K562 (cell line): Measurements from ENCODE around the gene HOXB3. TPM values are rescaled to one million over a fixed set of nuclear protein-coding genes. Genes with fewer than 3 reads are reported as not detected.

Experiments used
- ATAC-seq: fragments of 200-7000 bp; cut with Tn5 transposase; 3 replicates; pipeline ENCODE4 v1.9.1; 2020; ENCODE audit warnings: moderate library complexity
- BruUV-seq: library from RNA; stranded (reverse); fragments of 400-500 nt; replicated peaks from 2 replicates; lab custom pipeline; 2021; lab: Mats Ljungman, UMichigan
- CTCF ChIA-PET: fragments of 300-600 bp; formaldehyde crosslinking; extraction: SDS; loops from one replicate; lab custom pipeline; 2021; ENCODE audit warnings: low intra/inter-chr PET ratio; lab: Yijun Ruan, JAX
- POLR2A ChIA-PET: fragments of 300-600, 350-650 bp; sonication (Branson Sonifier 250); formaldehyde crosslinking; extraction: SDS; loops from one replicate; lab custom pipeline; 2021; ENCODE audit warnings: antibody characterized with exemption, inconsistent platforms; lab: Yijun Ruan, JAX
- DNase-seq, 4 experiments: peaks; one replicate each; pipeline versions ENCODE4 v3.0.0 to v3.0.0-alpha.2; 2011 to 2018; ENCODE audit warnings: low spot score in 3 of 4, mixed read lengths in 3 of 4; ENCODE audit errors: extremely low read depth in 1 of 4
- FAIRE-seq: peaks from 2 replicates; lab custom pipeline; 2011; peaks lifted over from hg19 to GRCh38; lab: Jason Lieb, UNC
- H2AFZ ChIP-seq: 2 replicates; pipeline ENCODE4 v1.6.0; 2011; ENCODE audit warnings: low read depth, low read length, control low read depth, inconsistent platforms
- H3K27ac ChIP-seq: fragments of 200-600 bp; 3 replicates; pipeline ENCODE4 v1.8.0; 2011; ENCODE audit warnings: low read depth, mild to moderate bottlenecking, control low read depth, inconsistent platforms, low read length, moderate library complexity, mixed read lengths; ENCODE audit errors: extremely low read depth
- H3K27me3 ChIP-seq, 2 experiments: fragments of 300-600 bp in 1 of 2; 2 replicates in 1 of 2; 3 replicates in 1 of 2; pipeline versions ENCODE4 v1.6.0 to v1.8.0; 2011; ENCODE audit warnings: inconsistent platforms in 2 of 2, low read length in 2 of 2, mild to moderate bottlenecking in 1 of 2, mixed read lengths in 1 of 2, moderate library complexity in 1 of 2; ENCODE audit not compliant: control insufficient read depth in 2 of 2, insufficient read depth in 2 of 2
- H3K36me3 ChIP-seq: fragments of 300-600 bp; 3 replicates; pipeline ENCODE4 v1.8.0; 2011; ENCODE audit warnings: mild to moderate bottlenecking, low read length, inconsistent platforms; ENCODE audit not compliant: control insufficient read depth, insufficient read depth
- H3K4me1 ChIP-seq, 2 experiments: fragments of 200-600 bp in 1 of 2; replicated peaks in 1 of 2; 2 replicates in 1 of 2; 3 replicates in 1 of 2; pipeline versions ENCODE4 v1.5.1 to v1.8.0; 2011; ENCODE audit warnings: inconsistent platforms in 2 of 2, low read length in 2 of 2, mild to moderate bottlenecking in 1 of 2, mixed read lengths in 1 of 2, moderate library complexity in 1 of 2; ENCODE audit not compliant: control insufficient read depth in 2 of 2, insufficient read depth in 2 of 2
- H3K4me2 ChIP-seq: 2 replicates; pipeline ENCODE4 v1.6.1; 2011; ENCODE audit warnings: low read length, control low read depth, inconsistent platforms, mixed read lengths; ENCODE audit not compliant: insufficient read depth
- H3K4me3 ChIP-seq: fragments of 200-600 bp; sonication (generic), shearing (Covaris generic); 2 replicates; pipeline ENCODE4 v1.5.1; 2016; ENCODE audit warnings: control low read depth, inconsistent platforms
- H3K79me2 ChIP-seq: fragments of 200-600 bp; 3 replicates; pipeline ENCODE4 v1.8.0; 2011; ENCODE audit warnings: low read length, inconsistent platforms; ENCODE audit not compliant: control insufficient read depth, insufficient read depth
- H3K9ac ChIP-seq, 2 experiments: 2 replicates each; pipeline versions ENCODE4 v1.6.0 to v1.6.1; 2011; ENCODE audit warnings: low read depth in 2 of 2, low read length in 2 of 2, control low read depth in 1 of 2, inconsistent platforms in 1 of 2, mild to moderate bottlenecking in 1 of 2, mixed read lengths in 1 of 2; ENCODE audit not compliant: insufficient read depth in 1 of 2
- H3K9me1 ChIP-seq: one replicate; pipeline ENCODE4 v1.6.0; 2011; ENCODE audit warnings: inconsistent platforms, mild to moderate bottlenecking, low read length, moderate library complexity; ENCODE audit not compliant: control insufficient read depth, insufficient read depth
- H3K9me3 ChIP-seq: replicated peaks from 2 replicates; pipeline ENCODE4 v1.5.1; 2011; ENCODE audit warnings: low read depth, low read length, inconsistent platforms; ENCODE audit not compliant: control insufficient read depth, insufficient read depth
- H4K20me1 ChIP-seq: replicated peaks from 2 replicates; pipeline ENCODE4 v1.6.1; 2011; ENCODE audit warnings: low read length, inconsistent platforms, mixed read lengths; ENCODE audit not compliant: control insufficient read depth, insufficient read depth
- FOS ChIP-seq: IDR thresholded peaks from 3 replicates; pipeline ENCODE4 v1.6.1; 2011; ENCODE audit not compliant: insufficient read length; ENCODE audit errors: extremely low read depth
- FOXA3 ChIP-seq, 2 experiments: fragments of 450-650 bp in 1 of 2; sonication (generic) in 1 of 2; formaldehyde crosslinking; IDR thresholded peaks in 1 of 2; conservative IDR thresholded peaks in 1 of 2; 2 replicates each; pipeline versions ENCODE4 v1.4.0 to v1.8.0; 2020 to 2022; ENCODE audit warnings: mild to moderate bottlenecking in 2 of 2, missing genetic modification reagents in 1 of 2
- HMGXB4 ChIP-seq: sonication (generic); formaldehyde crosslinking; IDR thresholded peaks from 2 replicates; pipeline ENCODE4 v1.8.1; 2023; ENCODE audit warnings: mild to moderate bottlenecking, missing genetic modification reagents
- KDM5B ChIP-seq: fragments of 200-600 bp; sonication (generic); IDR thresholded peaks from 2 replicates; pipeline ENCODE4 v1.6.1; 2012; ENCODE audit warnings: low read depth, mild to moderate bottlenecking, moderate library complexity, low read length, control low read depth, inconsistent platforms; ENCODE audit not compliant: insufficient replicate concordance
- MYC ChIP-seq, 2 experiments: fragments of 250-450 bp in 1 of 2; sonication (Bioruptor Pico) in 1 of 2; IDR thresholded peaks; 2 replicates each; pipeline versions ENCODE4 v1.5.1 to v1.6.1; 2012 to 2021; ENCODE audit warnings: low read depth in 2 of 2, borderline replicate concordance in 1 of 2, improper control_type of control experiment in 1 of 2, low read length in 1 of 2, mild to moderate bottlenecking in 1 of 2, moderate library complexity in 1 of 2
- TAL1 ChIP-seq: fragments of 450-650 bp; IDR thresholded peaks from 2 replicates; pipeline ENCODE4 v1.6.1; 2016; ENCODE audit warnings: mild to moderate bottlenecking
- U2AF1 ChIP-seq: fragments of 200-400 bp; formaldehyde crosslinking; optimal IDR thresholded peaks from 2 replicates; pipeline ENCODE3; 2017; ENCODE audit warnings: mild to moderate bottlenecking, low read depth, low read length, moderate library complexity
- USF2 ChIP-seq: sonication (generic); formaldehyde crosslinking; IDR thresholded peaks from 2 replicates; pipeline ENCODE4 v1.5.0; 2020; ENCODE audit warnings: missing genetic modification reagents
- WGBS: fragments of 100-300 bp; shearing (Covaris generic); methylation state at CpG from one replicate; pipeline ENCODE4 v1.1.6; 2016; ENCODE audit warnings: low coverage, mixed read lengths; ENCODE audit not compliant: insufficient coverage; ENCODE audit errors: missing lambda C conversion rate; 5-methylcytosine and 5-hydroxymethylcytosine counted together
- in situ Hi-C: fragments of 300-500 bp; cut with MboI; formaldehyde crosslinking; loops from 4 replicates; pipeline ENCODE4 v1.15.0; 2018; ENCODE audit warnings: inconsistent platforms, mixed read lengths
- intact Hi-C: fragments of 100-400 bp; cut with micrococcal nuclease; formaldehyde crosslinking; loops from 2 replicates; pipeline ENCODE4 v1.14.2; 2022
- polyA plus RNA-seq, 8 experiments: library from polyadenylated mRNA; depleted of rRNA in 4 of 8; stranded (reverse) in 5 of 8; unstranded in 3 of 8; fragments of >200 nt; fragmentation: Nextera tagmentation in 2 of 8; fragmentation: Illumina TruSeq in 1 of 8; extraction: Ambion mirVana in 2 of 8; extraction: Trizol in 1 of 8; gene quantifications; 2 replicates each; pipeline versions ENCODE4 v1.2.1 to v1.2.3, GENCODE V29; 2011 to 2014; ENCODE audit warnings: inconsistent platforms in 1 of 8, missing spikeins in 1 of 8
- total RNA-seq, 7 experiments: library from RNA; depleted of rRNA in 6 of 7; stranded (reverse); fragments of >200 nt in 6 of 7; fragmentation: Illumina TruSeq in 2 of 7; extraction: Trizol in 2 of 7; gene quantifications; 2 replicates each; pipeline versions ENCODE4 v1.2.1 to v1.2.3, GENCODE V29; 2011 to 2021; ENCODE audit warnings: low replicate concordance in 1 of 7
- TF ChIP-seq, protein P1 (sequence below): fragments of 450-650 bp; formaldehyde crosslinking; conservative IDR thresholded peaks from 2 replicates; pipeline ENCODE4 v1.4.0; 2022; ENCODE audit warnings: mild to moderate bottlenecking, missing genetic modification characterization
- TF ChIP-seq, protein P2 (sequence below): fragments of 450-650 bp; IDR thresholded peaks from 2 replicates; pipeline ENCODE4 v1.7.1; 2018; ENCODE audit warnings: mild to moderate bottlenecking, low read depth; ENCODE audit not compliant: partially characterized antibody

Gene HOXB3
- total and polyA plus RNA-seq, 9 of the 15 experiments (the other 6 are each of a cell fraction or from before 2014, with no cell fraction given), result 2.4 to 41.3 (median 20.2) TPM

- TF ChIP-seq KDM5B (no peak), FOS (no peak)
- TF ChIP-seq, protein P1, sequence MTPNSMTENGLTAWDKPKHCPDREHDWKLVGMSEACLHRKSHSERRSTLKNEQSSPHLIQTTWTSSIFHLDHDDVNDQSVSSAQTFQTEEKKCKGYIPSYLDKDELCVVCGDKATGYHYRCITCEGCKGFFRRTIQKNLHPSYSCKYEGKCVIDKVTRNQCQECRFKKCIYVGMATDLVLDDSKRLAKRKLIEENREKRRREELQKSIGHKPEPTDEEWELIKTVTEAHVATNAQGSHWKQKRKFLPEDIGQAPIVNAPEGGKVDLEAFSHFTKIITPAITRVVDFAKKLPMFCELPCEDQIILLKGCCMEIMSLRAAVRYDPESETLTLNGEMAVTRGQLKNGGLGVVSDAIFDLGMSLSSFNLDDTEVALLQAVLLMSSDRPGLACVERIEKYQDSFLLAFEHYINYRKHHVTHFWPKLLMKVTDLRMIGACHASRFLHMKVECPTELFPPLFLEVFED, result no peak
- TF ChIP-seq, protein P2, sequence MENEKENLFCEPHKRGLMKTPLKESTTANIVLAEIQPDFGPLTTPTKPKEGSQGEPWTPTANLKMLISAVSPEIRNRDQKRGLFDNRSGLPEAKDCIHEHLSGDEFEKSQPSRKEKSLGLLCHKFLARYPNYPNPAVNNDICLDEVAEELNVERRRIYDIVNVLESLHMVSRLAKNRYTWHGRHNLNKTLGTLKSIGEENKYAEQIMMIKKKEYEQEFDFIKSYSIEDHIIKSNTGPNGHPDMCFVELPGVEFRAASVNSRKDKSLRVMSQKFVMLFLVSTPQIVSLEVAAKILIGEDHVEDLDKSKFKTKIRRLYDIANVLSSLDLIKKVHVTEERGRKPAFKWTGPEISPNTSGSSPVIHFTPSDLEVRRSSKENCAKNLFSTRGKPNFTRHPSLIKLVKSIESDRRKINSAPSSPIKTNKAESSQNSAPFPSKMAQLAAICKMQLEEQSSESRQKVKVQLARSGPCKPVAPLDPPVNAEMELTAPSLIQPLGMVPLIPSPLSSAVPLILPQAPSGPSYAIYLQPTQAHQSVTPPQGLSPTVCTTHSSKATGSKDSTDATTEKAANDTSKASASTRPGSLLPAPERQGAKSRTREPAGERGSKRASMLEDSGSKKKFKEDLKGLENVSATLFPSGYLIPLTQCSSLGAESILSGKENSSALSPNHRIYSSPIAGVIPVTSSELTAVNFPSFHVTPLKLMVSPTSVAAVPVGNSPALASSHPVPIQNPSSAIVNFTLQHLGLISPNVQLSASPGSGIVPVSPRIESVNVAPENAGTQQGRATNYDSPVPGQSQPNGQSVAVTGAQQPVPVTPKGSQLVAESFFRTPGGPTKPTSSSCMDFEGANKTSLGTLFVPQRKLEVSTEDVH, result no peak
Observed at GRCh38 chr17:48612854-48613691, 23.0 kb upstream of the HOXB3 start (continued).

- H3K36me3 ChIP-seq, result peaks cover 8% of the 10 kb centered on the region; the same call in 1 of the 3 replicates
- no peak overlapping the region for H3K4me2 ChIP-seq
- no peak overlapping the region for H3K4me3 ChIP-seq
- peaks cover 32% of the 10 kb centered on the region for H3K79me2 ChIP-seq
- no peaks in the 10 kb centered on the region for H3K9me3 ChIP-seq
- no peak for ATAC-seq
- FAIRE-seq, result no peak
- 94% methylated on average over 15 of the region's 15 CpGs for WGBS
- H3K27ac ChIP-seq, result no peak overlapping the region
- H3K9ac ChIP-seq, result no peak overlapping the region
- H3K9me1 ChIP-seq, result no peaks in the 10 kb centered on the region
- BruUV-seq, result no TSS peak
- ChIA-PET POLR2A (interaction anchor here (0.6 kb wide), 1 partner anchor 8 kb away, joined by 3 read pairs; no protein-coding TSS in a partner anchor), CTCF (no interaction called here)
- H4K20me1 ChIP-seq, result no peaks in the 10 kb centered on the region
- DNase-seq, result no peak
- intact Hi-C loops, result no loop called here
- H3K4me1 ChIP-seq, result peaks cover 20 to 48% of the 10 kb centered on the region in 2 experiments
- in situ Hi-C loops, result no loop called here
- no peak overlapping the region for H2AFZ ChIP-seq
- no peaks in the 10 kb centered on the region for H3K27me3 ChIP-seq
- no peak for TF ChIP-seq TAL1
- TF ChIP-seq USF2, result no peak
- TF ChIP-seq HMGXB4 (CRISPR knock-in tag), result no peak
- no peak for TF ChIP-seq U2AF1
- no peak for TF ChIP-seq FOXA3 (CRISPR knock-in tag; conservative IDR thresholded peaks at IDR 0.05 in 1 of 2, IDR thresholded peaks at IDR 0.05 in 1 of 2)
- TF ChIP-seq MYC (IDR thresholded peaks at IDR 0.05; ENCODE audit: low read depth, low read length), result no peak
- TF ChIP-seq MYC (CRISPR knock-in tag; IDR thresholded peaks at IDR 0.05; ENCODE audit: borderline replicate concordance, low read depth), result no peak
Observed at GRCh38 chr17:48612456-48612853, 22.4 kb upstream of the HOXB3 start.
